ENCODE measurements around the gene MCHR2.

Gene MCHR2

GRCh38 chr6:99980741-99981140 is 13.3 kb downstream of the MCHR2 start:
- TF ChIP-seq KLF17 (tag by site-specific recombination; IDR thresholded peaks at IDR 0.05) (no peak), PRDM6 (tag by site-specific recombination; IDR thresholded peaks at IDR 0.05) (no peak), ZNF26 (tag by site-specific recombination; IDR thresholded peaks at IDR 0.05) (no peak), ZNF837 (tag by site-specific recombination; IDR thresholded peaks at IDR 0.05) (no peak), PRDM4 (tag by site-specific recombination; IDR thresholded peaks at IDR 0.05) (no peak), YY1 (tag by site-specific recombination; IDR thresholded peaks at IDR 0.05) (no peak)
- Histone ChIP-seq H3K4me3 (ENCODE audit: low read depth, low read length) (no peak overlapping the region), H3K4me1 (ENCODE audit: control insufficient read depth, insufficient read depth, low read length) (no peaks in the 10 kb centered on the region), H3K9me3 (ENCODE audit: control insufficient read depth, insufficient read depth, low read depth, low read length) (no peaks in the 10 kb centered on the region), H3K27ac (ENCODE audit: extremely low read depth, low read depth, low read length) (no peak overlapping the region), H3K36me3 (ENCODE audit: control insufficient read depth in 2 of 2, insufficient read depth in 1 of 2, low read length in 2 of 2) (no peaks in the 10 kb centered on the region)
- CTCF ChIA-PET: interaction anchor here (0.9 kb wide), 1 partner anchor 21 kb away, joined by 4 read pairs; no protein-coding TSS in a partner anchor
- POLR2A ChIA-PET: no interaction called here

- ChIA-PET POLR2A (no interaction called here), CTCF (no interaction called here)
- no peaks in the 10 kb centered on the region for H3K9me3 ChIP-seq (ENCODE audit: control insufficient read depth, insufficient read depth, low read depth, low read length)
- H3K4me1 ChIP-seq (ENCODE audit: control insufficient read depth, insufficient read depth, low read length): no peaks in the 10 kb centered on the region
- TF ChIP-seq ZNF529 (tag by site-specific recombination; IDR thresholded peaks at IDR 0.05; ENCODE audit: insufficient replicate concordance) (no peak), ZNF184 (tag by site-specific recombination; IDR thresholded peaks at IDR 0.05) (no peak), GLI4 (tag by site-specific recombination; IDR thresholded peaks at IDR 0.05) (no peak), ZNF704 (tag by site-specific recombination; IDR thresholded peaks at IDR 0.05) (no peak), ZNF518A (tag by site-specific recombination; conservative IDR thresholded peaks at IDR 0.05; ENCODE audit: low read depth) (no peak), KLF8 (tag by site-specific recombination; IDR thresholded peaks at IDR 0.05) (no peak), ZNF223 (tag by site-specific recombination; IDR thresholded peaks at IDR 0.05) (no peak)
- H3K4me3 ChIP-seq (ENCODE audit: low read depth, low read length): no peak overlapping the region
- H3K36me3 ChIP-seq (ENCODE audit: control insufficient read depth in 2 of 2, insufficient read depth in 1 of 2, low read length in 2 of 2): no peaks in the 10 kb centered on the region
- H3K27ac ChIP-seq (ENCODE audit: extremely low read depth, low read depth, low read length): no peak overlapping the region
Measured at GRCh38 chr6:99979953-99980352, 14.1 kb downstream of the MCHR2 start.
